SKM-1 treated with dmso at 0.1 percent for 144 hours (cell line): Measurements from ENCODE around the gene TEX101.
"Not testable (repeated sequence)": the region's sequence is repeated elsewhere in the genome, so short reads cannot be mapped to it uniquely, and the experiment has no call there.

Experiments used
- DNase-seq: peaks from one replicate; lab custom pipeline; 2025; ENCODE audit not compliant: unreplicated experiment; lab: John Stamatoyannopoulos, UW

The TEX101 gene

DNA sequence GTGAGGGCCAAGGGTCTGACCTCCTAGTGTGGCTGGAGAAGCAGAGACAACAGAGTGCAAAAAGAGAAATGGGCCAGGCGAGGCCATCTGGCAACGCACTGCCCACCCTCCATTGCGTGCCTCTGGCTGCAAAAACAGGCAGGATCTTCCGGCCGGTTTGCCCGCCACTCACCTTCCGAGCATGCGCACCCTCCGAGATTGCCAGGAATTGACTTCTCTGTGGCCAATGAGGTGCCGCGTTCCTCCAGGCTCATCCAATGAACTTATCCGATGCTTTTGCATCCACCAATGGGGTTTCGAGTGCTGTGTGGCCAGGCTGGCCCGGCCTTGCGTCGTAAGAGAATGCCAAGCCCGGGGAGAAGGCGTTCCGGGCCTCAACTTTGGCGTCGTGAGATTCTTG lies at the start of gene TEX101:
Gene TEX101 (plus strand): TSS at position 337 of the 400 bp plus-strand sequence. CDS start 1,030 bp downstream, outside the sequence.
- no peak for DNase-seq

GRCh38 chr19:43365677-43366076 lies 49.0 kb upstream of the TEX101 start:
- not testable (repeated sequence) for DNase-seq

- no peak for DNase-seq
Measured at GRCh38 chr19:43367822-43368221, 46.9 kb upstream of the TEX101 start.

GRCh38 chr19:43368897-43369296 lies 45.8 kb upstream of the TEX101 start:
- DNase-seq = not testable (repeated sequence)

DNA sequence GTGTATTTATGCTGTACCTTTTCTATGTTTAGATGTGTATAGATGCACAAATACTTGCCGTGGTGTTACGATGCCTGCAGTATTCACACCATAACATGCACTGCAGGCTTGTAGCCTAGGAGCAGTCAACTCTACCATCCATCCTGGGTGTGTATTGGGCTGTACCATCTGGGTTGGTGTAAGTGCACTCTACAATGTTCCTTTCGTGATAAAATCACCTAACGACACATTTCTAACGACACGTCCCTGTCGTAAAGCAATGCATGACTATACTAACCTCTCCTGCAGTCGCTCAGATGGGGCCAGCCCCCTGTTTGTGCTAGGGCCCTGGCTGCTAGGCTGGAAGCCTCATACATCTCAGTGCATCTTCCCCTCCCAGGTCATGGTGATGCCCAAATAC lies 42.8 kb upstream of the TEX101 start:
- DNase-seq = no peak

DNA sequence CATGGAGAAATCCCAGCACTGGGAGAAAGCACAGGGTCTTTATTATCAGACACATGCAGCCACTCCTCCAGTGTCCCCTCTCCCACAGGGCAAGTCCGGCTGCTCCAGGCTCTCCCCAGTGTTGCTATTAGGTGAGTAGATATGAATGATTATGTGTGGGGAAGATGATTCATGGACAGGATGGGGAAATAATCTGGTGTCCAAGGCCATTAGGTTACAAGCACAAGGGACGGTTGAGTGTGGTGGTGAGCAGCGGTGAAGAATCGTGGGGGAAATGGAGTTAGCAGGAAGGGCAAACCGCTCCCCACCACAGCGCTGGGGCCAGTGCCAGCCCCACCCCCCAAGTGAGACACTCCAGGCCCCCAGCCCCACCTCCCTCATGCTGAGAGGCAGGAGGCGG lies 42.2 kb upstream of the TEX101 start:
- no peak for DNase-seq

DNA sequence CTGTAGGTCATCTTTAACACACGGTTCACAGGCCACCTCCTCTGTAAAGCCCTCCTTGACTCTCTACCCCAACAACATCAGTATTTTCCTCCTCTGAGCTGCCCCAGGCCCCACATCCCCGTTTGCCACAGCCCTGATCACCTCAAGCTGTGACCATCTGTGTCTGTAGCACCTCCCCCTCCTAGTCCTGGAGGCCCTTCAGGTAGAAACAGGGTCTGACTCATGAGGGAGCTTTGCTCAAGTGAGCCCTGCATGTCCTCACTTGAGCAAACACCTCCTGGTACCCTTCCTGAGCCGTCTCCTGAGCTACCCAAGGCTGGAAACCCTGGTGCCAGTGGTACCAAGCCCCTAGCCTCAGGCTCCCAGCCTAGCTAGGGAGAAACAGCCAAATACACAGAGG lies 37.1 kb upstream of the TEX101 start:
- not testable (repeated sequence) for DNase-seq

DNA sequence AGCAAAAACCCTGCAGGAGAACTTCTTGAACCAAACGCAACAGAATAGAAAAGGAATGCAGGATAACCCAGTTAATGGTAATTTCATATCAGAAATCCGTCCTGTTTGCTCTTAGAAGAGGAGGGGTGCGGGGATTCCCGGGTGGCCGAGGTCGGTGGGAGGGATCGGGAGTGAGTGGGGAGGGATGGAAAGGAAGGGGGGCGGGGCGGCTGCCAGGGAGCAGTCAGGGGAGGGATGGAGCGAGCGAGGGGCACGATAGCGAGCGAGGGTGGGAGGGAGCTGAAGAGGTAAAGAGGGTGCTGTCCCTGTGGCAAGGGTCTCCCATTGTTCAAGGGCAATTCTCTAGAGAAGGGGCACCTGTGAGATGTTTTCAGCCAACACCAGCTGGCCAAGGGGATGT lies 34.7 kb upstream of the TEX101 start:
- DNase-seq = no peak

DNA sequence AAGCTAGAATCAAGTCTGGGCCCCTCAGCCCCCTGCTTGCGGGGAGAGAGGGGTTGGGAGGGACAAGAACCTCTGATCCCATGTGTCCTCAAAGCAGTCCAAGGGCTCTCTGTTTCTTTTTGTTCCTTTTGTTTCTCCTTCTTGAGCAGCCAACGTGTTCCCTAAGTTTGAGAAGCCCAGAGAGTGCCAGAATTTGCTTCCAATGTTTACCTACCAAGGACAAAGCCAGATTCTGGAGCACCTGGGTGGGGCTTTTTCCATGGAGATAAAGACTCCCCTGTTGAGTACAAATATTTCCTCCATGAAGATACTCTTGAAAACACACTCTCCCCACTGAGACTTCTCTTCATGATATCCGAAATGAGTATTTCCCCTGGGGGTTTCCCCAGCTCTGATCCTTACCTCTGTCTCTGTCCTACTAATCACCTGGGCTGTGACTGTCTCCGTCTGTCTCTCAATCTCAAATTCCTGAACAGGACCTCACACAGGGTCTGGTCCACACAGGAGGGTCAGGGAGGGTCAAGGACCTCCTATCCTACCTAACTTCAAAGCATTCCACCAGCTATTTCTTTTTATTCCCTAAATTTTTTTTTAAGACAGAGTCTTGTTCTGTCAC lies 33.8 kb upstream of the TEX101 start:
- DNase-seq = no peak

DNA sequence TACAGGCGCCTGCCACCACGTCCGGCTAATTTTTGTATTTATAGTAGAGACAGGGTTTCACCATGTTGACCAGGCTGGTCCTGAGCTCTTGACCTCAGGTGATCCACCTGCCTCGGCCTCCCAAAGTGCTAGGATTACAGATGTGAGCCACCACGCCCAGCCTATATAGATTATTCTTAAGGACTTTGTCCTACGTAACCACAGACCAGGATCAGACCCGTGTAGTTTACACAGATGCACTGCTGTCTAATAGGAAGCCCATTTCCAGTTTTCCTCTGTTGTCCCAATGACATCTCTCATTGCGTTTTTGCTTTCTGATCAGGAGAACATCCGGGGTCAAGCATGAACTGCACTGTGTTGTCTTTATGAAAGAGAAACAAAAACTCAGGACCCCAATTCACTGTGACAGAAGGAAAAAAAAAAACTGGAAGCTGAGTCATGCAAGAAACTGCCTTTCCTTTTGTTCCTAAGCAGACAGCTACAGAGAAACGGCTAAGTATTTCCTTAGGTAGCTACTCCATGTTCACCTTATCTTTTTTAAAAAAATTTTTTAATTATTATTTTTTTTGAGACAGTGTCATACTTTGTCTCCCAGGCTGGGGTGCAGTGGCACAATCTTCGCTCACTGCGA lies 32.0 kb upstream of the TEX101 start:
- not testable (repeated sequence) for DNase-seq

GRCh38 chr19:43383254-43383653 lies 31.4 kb upstream of the TEX101 start:
- not testable (repeated sequence) for DNase-seq

DNA sequence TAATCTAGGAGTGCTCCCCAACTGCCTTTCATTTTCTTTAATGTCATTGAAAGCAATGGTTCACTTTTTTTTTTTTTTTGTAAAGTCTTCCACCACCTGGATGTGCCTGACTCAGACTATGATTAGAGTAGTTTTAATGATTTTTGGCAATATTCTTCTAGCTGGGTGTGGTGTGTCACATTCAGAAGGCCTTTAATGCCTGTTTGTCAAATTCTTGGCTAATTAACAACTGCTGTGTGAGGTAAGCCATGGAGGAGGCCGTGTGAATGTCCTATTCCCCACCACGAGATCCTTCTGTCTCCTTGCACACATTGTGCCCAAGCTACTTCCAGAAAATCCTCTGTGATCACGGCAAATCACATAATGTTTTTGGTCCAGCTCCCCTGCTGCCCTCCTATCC lies 30.9 kb upstream of the TEX101 start:
- DNase-seq = not testable (repeated sequence)

DNA sequence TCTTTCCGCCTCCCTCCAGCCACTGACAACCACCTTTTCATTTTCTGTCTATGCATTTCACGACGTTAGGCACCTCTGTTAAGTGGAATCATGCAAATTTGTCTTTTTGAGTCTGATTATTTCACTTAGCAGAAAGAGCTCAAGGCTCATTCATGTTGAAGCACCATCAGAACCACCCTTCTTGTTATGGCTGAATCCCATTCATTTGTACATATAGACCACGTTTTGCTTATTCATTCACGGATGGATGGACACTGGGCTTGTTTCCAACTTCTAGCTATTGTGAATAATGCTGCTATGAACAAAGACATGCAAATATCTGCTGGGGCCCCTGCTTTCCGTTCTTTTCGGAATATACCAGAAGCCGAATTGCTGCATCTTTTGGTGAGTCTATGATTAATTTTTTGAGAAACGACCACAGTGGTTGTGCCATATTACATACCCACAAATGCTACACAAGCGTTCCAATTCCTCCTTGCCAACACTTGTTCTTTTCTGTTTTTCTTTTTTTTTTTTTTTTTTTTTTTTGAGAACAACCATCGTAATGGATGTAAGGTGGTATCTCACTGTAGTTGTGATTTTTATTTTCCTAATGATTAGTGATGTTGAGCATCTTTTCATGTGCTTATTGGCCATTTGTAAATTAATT lies 23.7 kb upstream of the TEX101 start:
- not testable (repeated sequence) for DNase-seq

DNA sequence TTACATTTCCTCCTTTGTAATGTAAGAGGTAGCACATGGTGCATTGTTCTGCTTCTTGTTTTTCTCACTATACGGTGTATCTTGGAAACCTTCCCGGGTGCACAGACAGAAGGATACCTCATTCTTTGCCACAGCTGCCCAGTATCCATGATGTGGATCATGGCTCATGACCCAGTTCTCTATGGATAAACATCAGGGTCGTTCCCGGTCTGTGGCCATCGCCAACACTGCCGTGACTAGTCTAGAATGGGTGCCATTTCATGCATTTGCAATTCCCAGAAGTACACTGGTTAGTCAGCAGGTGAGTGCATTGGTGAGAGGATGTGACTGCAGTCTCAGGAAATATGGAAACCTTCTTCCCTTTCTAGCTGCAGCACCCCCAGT lies 23.1 kb upstream of the TEX101 start:
- not testable (repeated sequence) for DNase-seq

- not testable (repeated sequence) for DNase-seq
Measured at GRCh38 chr19:43393501-43393900, 21.2 kb upstream of the TEX101 start.

- DNase-seq = no peak
Measured at GRCh38 chr19:43395561-43395960, 19.1 kb upstream of the TEX101 start.

DNA sequence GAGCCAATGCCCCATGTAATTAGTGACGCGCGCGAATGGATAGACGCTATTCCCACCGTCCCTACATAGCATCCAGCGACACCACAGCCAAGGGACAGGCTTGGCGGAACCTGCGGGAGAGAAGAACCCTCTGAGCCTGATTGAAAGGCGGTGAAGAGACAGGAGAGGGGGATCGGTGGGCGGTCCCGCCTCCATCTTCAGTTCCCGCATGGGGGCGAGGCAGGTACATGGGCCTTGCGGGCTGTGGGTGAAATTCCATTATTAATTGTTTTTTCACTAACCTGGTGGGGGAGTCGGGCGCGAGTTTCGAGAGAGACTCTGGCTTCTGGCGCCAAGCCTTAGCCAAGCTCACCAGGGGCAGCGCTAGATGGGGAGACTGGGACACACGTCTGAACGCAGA lies 8.4 kb upstream of the TEX101 start:
- no peak for DNase-seq

- no peak for DNase-seq
Measured at GRCh38 chr19:43407416-43408005, 7.2 kb upstream of the TEX101 start.

DNA sequence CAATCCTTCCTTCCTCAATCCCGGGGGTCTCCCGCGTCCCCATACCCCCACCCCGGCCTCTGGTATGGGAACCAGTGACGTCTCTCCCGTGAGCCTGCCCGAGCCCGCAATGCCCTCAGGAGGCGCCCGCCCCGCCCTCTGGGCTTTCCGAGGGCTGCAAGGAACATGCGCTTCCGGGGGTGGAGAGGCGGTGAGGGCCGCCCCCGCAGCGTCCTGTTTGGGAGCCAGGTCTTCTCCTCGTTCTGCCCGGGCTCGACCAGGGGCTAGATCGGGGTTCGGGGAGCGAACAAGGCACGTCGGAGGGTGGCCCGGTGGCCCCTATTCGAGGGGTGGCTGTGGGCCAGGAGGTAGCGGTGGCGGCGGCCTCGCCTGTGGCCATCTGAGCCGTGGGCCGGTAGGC lies 6.6 kb upstream of the TEX101 start:
- no peak for DNase-seq

DNA sequence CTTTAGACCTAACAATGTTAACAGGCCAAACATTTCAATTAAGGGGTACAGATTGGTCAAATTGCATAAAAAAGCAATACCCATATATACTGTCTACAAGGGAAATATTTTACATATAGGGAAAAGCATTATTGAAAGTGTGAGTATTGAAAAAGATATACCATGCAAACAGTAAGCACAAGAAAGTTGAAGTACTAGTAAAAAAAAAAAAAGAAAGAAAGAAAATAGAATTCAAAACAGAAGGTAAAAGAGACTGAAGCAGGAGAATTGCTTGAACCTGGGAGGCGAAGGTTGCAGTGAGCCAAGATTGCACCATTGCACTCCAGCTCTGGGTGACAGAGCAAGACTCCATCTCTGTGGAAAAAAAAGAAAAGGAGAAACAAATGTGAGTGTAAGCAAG lies 5.3 kb upstream of the TEX101 start:
- DNase-seq = no peak

- no peak for DNase-seq
Measured at GRCh38 chr19:43412441-43412840, 2.2 kb upstream of the TEX101 start.
